ENCODE data around the gene CIITA.
A peak's percentile ranks its signal among the peaks of the same experiment; 100 is the strongest.
"Not testable (repeated sequence)": the region's sequence is repeated elsewhere in the genome, so short reads cannot be mapped to it uniquely, and the experiment has no call there.

CIITA gene, protein sequence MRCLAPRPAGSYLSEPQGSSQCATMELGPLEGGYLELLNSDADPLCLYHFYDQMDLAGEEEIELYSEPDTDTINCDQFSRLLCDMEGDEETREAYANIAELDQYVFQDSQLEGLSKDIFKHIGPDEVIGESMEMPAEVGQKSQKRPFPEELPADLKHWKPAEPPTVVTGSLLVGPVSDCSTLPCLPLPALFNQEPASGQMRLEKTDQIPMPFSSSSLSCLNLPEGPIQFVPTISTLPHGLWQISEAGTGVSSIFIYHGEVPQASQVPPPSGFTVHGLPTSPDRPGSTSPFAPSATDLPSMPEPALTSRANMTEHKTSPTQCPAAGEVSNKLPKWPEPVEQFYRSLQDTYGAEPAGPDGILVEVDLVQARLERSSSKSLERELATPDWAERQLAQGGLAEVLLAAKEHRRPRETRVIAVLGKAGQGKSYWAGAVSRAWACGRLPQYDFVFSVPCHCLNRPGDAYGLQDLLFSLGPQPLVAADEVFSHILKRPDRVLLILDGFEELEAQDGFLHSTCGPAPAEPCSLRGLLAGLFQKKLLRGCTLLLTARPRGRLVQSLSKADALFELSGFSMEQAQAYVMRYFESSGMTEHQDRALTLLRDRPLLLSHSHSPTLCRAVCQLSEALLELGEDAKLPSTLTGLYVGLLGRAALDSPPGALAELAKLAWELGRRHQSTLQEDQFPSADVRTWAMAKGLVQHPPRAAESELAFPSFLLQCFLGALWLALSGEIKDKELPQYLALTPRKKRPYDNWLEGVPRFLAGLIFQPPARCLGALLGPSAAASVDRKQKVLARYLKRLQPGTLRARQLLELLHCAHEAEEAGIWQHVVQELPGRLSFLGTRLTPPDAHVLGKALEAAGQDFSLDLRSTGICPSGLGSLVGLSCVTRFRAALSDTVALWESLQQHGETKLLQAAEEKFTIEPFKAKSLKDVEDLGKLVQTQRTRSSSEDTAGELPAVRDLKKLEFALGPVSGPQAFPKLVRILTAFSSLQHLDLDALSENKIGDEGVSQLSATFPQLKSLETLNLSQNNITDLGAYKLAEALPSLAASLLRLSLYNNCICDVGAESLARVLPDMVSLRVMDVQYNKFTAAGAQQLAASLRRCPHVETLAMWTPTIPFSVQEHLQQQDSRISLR

DNA sequence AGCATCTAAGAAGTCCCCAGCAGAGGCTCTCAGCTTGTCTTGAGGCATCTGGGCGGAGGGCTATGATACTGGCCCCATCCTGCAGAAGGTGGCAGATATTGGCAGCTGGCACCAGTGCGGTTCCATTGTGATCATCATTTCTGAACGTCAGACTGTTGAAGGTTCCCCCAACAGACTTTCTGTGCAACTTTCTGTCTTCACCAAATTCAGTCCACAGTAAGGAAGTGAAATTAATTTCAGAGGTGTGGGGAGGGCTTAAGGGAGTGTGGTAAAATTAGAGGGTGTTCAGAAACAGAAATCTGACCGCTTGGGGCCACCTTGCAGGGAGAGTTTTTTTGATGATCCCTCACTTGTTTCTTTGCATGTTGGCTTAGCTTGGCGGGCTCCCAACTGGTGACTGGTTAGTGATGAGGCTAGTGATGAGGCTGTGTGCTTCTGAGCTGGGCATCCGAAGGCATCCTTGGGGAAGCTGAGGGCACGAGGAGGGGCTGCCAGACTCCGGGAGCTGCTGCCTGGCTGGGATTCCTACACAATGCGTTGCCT is at the start of gene CIITA:
Gene CIITA (plus strand): TSS at position 404 of the 543 bp plus-strand sequence. CDS start 129 bp downstream, at position 533.
- peak; percentile 15 to 20 for DNase-seq

DNA sequence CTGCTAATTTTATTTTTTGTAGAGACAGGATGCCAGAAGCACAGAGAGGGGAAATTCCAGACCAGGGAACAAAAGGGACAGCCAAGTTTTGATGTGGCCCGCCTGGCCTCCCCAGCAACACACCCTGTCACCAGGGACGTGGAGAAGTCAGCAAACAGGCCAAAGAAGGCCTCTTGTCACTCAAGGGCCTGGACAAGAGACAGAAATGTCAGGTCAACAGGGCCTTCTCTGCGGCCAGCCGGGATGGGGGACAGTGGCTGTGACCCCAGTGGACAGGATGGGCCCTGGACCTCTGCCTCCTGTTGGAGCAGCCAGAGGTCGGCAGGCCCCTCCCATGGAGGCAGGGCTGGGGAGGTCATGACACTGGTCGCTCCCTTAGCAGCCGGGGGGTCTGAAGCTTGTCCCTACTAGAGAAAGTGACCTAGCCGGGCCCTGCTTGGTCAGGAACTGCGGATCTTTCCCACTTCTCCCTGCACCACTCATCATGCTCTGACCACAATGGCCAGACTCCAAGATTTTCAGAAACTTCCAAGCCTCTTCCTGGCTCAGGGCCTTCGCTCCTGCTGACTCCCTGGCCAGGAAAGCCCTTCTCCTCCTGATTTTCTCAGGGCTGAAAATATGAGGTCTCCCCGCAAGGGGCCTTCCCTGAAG is 49.2 kb upstream of the CIITA start:
- DNase-seq, result no peak

DNA sequence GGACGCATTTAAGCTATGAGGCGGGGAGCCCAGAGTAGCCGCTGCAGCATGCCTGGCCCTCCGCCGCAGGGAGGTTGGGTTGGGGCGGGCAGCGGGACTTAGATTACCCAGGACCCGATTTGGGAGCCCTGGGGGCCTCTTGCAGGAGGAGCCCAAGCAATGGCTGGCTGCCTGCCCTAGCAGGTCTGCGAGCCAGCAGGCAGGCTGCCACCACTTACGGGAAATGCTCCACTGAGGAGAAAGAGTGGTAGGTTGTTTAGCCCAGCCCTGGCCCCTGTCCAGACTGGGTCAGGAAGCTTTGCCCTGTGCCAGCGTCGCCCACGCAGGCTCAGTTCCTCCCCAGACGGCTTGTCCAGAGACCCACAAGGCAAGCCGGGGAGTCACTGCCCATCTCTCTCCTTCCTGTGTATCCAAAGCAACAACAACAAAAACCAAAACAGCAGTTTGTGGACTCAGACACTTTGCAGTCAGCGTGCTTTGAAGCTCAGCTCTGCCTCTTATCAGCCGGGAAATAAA is 48.1 kb upstream of the CIITA start:
- no peak for DNase-seq

DNA sequence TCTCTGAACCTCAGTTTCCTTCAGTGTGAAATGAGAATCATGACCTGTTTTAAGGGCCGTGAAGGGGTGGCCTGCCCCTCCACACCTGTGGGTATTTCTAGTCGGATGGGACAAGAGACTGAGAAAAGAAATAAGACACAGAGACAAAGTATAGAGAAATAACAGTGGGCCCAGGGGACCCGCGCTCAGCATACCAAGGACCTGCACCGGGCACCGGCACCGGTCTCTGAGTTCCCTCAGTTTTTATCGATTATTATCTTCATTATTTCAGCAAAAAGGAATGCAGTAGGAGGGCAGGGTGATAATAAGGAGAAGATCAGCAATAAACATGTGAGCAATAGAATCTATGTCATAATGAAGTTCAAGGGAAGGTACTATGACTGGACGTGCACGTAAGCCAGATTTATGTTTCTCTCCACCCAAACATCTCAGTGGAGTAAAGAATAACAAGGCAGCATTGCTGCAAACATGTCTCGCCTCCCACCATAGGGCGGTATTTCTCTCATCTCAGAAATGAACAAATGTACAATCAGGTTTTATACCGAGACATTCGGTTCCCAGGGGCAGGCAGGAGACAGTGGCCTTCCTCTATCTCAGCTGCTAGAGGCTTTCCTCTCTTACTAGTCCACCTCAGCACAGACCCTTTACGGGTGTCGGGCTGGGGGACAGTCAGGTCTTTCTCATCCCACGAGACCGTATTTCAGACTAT is 47.5 kb upstream of the CIITA start:
- DNase-seq, result not testable (repeated sequence)

DNA sequence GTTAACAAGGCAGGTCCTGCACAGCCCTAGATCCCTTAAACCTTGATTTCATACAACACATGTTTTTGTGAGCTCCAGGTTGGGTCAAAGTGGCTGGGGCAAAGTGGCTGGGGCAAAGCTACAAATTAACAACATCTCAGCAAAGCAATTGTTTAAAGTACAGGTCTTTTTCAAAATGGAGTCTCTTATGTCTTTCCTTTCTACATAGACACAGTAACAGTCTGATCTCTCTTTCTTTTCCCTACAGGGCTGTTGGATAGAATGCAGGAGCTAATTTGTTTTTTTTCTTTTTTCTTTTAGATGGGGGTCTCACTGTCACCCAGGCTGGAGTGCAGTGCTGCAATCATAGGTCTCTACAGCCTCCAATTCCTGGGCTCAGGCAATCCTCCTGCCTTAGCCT is 46.8 kb upstream of the CIITA start:
- DNase-seq, result not testable (repeated sequence)

DNA sequence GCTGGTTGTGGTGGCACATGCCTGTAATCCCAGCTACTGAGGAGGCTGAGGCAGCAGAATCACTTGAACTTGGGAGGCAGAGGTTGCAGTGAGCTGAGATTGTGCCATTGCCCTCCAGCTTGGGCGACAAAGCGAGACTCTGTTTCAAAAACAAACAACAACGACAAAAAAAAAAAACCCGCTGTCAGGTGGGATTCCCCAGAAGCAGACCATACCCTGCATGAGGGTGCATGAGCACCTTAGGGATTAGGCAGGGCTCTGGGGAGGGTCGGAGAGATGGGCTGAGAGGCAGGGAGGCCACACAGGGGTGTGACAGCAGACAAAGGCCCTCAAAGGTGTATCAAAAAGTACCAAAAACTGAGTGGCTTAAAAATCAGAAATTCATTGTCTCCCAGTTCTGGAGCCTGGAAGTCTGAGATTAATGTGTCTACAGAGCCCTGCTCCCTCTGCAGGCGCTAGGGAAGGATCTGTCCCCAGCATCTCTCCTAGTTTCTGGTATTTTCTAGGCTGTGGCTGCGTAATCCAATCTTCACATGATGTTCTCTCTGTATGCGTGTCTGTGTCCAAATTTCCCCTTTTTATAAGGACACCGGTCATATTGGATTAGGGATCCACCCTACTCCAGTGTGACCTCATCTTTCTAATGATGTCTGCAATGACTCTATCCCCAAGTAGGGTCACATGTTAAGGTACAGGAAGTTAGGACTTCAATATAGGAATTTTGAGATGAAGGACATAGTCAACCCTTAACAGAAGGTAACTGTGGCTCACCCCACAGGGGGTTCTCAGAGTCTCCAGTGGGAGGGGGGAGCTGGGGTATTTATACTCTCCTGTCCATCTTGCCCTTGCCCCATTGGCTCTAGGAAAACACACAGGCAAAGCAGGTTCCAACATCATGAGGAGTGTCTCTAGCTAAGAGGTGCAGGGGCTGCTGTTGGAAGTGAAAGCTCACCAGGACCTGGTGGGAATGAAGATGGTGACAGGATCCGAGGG is 44.8 kb upstream of the CIITA start:
- DNase-seq, result no peak

- DNase-seq, result no peak
These were observed 43.7 kb upstream of the CIITA start for GRCh38 chr16:10833271-10833670.

- no peak for DNase-seq
These were observed 42.9 kb upstream of the CIITA start for GRCh38 chr16:10834130-10834529.

DNA sequence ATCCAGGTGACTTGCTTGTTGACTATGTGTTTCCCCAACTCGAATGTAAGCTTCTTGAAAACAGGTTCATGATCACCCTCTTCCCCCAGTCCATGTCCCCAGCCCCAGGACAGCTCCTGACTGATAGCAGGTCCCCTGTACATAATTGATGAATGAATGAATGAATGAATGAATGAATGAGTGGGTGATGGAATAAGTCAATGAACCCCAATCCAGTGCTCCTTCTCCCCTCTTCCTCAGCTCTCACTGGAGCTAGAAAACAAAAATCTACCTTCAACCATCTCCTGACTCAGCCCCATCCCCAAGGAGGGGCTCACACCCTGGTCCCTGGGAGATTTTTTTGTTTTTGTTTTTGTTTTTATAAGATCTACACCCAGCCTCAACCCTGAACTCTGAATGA is 42.2 kb upstream of the CIITA start:
- no peak for DNase-seq

- DNase-seq, result no peak
These were observed 41.6 kb upstream of the CIITA start for GRCh38 chr16:10835281-10835931.

GRCh38 chr16:10836174-10836853 is 40.7 kb upstream of the CIITA start:
- no peak for DNase-seq

GRCh38 chr16:10838621-10839278 is 38.3 kb upstream of the CIITA start:
- DNase-seq, result no peak

GRCh38 chr16:10839279-10839666 is 37.7 kb upstream of the CIITA start:
- DNase-seq, result no peak

DNA sequence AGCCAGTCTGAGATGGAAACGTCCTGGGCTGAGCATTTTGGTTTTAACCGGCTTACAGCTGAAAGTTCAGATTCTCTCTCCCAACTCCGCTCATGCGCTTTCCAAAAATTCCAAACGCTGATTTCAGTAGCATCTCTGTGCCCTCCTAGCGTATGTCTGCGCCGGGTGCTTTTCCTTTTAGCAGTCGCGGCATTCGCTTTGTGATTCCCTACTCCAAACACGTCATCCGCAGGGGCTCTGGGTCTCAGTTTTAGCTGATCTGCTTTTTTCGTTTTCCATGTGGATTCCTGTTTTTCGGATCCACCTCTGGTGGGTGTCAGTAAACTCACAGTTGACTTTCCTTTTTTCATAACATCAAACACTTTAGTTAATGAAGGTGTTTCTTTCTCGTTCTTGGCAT is 36.3 kb upstream of the CIITA start:
- DNase-seq, result no peak

GRCh38 chr16:10846213-10846998 is 30.6 kb upstream of the CIITA start:
- no peak for DNase-seq

DNA sequence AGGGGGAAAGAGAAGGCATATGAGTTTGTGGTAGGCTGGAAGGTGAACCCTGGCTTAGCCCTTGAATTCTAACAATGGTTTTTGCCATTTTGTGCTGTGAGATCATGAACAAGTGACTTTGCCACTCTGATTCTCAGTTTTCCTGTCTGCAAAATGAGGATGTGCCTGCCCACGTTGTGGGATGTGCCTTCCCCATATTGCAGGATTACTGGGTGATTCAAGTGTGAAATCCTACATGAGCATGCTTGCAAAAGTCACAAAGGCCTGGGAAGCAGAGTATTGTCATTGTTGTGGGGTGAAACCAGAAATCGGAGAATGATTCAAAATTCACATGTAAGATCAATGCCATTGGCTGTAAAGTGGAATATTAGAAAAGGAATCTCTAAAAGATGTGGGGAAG is 29.8 kb upstream of the CIITA start:
- DNase-seq, result no peak

DNA sequence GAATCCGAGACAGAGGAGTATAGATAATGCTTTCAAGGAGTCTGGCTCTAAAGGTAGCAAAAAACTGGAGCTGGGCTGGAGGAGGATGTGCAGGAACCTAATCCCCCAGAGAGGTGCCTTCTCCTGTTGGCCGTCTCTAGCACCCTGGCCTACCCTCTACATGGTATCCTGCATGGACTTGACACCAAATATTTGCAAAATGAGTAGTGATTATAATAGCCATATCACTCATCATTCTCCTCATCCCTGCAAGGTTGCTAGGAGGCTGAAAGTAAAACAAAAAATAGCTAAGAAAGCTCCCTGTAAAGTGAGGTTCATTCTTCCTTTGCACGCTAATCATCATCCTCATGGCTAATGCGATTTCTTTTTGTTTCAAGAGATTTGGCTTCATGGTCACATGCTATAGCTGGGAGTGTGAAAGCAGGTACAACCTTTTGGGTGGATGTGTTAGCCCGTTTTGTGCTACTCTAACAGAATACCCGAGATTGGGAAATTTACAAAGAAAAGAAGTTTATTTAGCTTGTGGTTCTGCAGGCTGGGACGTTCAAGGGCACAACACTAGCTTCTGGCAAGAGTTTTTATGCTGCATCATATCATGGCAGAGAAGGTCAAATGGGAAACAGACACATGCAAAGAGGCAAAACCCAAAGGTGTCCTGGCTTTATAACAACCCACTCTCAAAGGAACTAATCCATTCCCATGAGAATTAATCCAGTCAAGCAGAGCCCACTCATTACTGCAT is 27.1 kb upstream of the CIITA start:
- DNase-seq, result no peak

Data from activated CD4-positive, alpha-beta T cell treated with anti-CD3 and anti-CD28 coated beads, Interleukin-2, amount 50 U/mL, for 4 hours (primary cell).